Bronchial epithelial cell (primary cell): ENCODE data around the gene UMODL1. TPM values are rescaled to one million over a fixed set of nuclear protein-coding genes. Genes with fewer than 3 reads are reported as not detected.

Experiments
- DNase-seq: peaks from one replicate; pipeline ENCODE4 v3.0.0-alpha.2; 2010; ENCODE audit warnings: low read depth
- FAIRE-seq: peaks from 2 replicates; lab custom pipeline; 2011; peaks lifted over from hg19 to GRCh38; lab: Jason Lieb, UNC
- H3K27me3 ChIP-seq: 2 replicates; pipeline ENCODE4 v1.5.1; 2011; ENCODE audit warnings: low read length; ENCODE audit not compliant: control insufficient read depth, insufficient read depth
- H3K36me3 ChIP-seq: 2 replicates; pipeline ENCODE4 v1.5.1; 2011; ENCODE audit warnings: low read length; ENCODE audit not compliant: control insufficient read depth, insufficient read depth
- H3K4me3 ChIP-seq: 2 replicates; pipeline ENCODE4 v1.5.1; 2011; ENCODE audit warnings: mild to moderate bottlenecking, low read depth, low read length, control low read depth
- total RNA-seq: library from RNA; depleted of rRNA; stranded (reverse); fragments of >200 nt; gene quantifications from 2 replicates; pipeline ENCODE4 v1.2.1, GENCODE V29; 2014
- TF ChIP-seq, protein P1 (sequence below): IDR thresholded peaks from 2 replicates; pipeline ENCODE4 v1.5.1; 2011; ENCODE audit warnings: mild to moderate bottlenecking, moderate library complexity, low read length, control low read depth, inconsistent platforms; ENCODE audit not compliant: insufficient read depth, severe bottlenecking

Gene UMODL1
- total RNA-seq, 1 donor from 2014 or later = not detected

- DNase-seq = peak; percentile 33
- no peak overlapping the region for H3K4me3 ChIP-seq
- peaks cover 11% of the 10 kb centered on the region for H3K27me3 ChIP-seq
- peak; percentile 88 for FAIRE-seq
- H3K36me3 ChIP-seq = no peaks in the 10 kb centered on the region
- TF ChIP-seq, protein P1, sequence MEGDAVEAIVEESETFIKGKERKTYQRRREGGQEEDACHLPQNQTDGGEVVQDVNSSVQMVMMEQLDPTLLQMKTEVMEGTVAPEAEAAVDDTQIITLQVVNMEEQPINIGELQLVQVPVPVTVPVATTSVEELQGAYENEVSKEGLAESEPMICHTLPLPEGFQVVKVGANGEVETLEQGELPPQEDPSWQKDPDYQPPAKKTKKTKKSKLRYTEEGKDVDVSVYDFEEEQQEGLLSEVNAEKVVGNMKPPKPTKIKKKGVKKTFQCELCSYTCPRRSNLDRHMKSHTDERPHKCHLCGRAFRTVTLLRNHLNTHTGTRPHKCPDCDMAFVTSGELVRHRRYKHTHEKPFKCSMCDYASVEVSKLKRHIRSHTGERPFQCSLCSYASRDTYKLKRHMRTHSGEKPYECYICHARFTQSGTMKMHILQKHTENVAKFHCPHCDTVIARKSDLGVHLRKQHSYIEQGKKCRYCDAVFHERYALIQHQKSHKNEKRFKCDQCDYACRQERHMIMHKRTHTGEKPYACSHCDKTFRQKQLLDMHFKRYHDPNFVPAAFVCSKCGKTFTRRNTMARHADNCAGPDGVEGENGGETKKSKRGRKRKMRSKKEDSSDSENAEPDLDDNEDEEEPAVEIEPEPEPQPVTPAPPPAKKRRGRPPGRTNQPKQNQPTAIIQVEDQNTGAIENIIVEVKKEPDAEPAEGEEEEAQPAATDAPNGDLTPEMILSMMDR = peak; percentile 96
Observed at GRCh38 chr21:42107881-42108553, 36.9 kb downstream of the UMODL1 start.

- TF ChIP-seq, protein P1 = no peak
- Histone ChIP-seq H3K4me3 (no peak overlapping the region), H3K27me3 (peaks cover 9% of the 10 kb centered on the region), H3K36me3 (no peaks in the 10 kb centered on the region)
- FAIRE-seq = no peak
- no peak for DNase-seq
Observed at GRCh38 chr21:42108554-42109340, 37.6 kb downstream of the UMODL1 start.

GRCh38 chr21:42109473-42109872 lies 38.4 kb downstream of the UMODL1 start:
- Histone ChIP-seq H3K36me3 (no peaks in the 10 kb centered on the region), H3K4me3 (no peak overlapping the region), H3K27me3 (peaks cover 9% of the 10 kb centered on the region)
- DNase-seq (no peak), FAIRE-seq (no peak)
- TF ChIP-seq, protein P1 = no peak

GRCh38 chr21:42109873-42110525 lies 38.9 kb downstream of the UMODL1 start:
- no peaks in the 10 kb centered on the region for H3K36me3 ChIP-seq
- peaks cover 9% of the 10 kb centered on the region for H3K27me3 ChIP-seq
- no peak for DNase-seq
- FAIRE-seq = no peak
- H3K4me3 ChIP-seq = no peak overlapping the region
- TF ChIP-seq, protein P1 = no peak

DNA sequence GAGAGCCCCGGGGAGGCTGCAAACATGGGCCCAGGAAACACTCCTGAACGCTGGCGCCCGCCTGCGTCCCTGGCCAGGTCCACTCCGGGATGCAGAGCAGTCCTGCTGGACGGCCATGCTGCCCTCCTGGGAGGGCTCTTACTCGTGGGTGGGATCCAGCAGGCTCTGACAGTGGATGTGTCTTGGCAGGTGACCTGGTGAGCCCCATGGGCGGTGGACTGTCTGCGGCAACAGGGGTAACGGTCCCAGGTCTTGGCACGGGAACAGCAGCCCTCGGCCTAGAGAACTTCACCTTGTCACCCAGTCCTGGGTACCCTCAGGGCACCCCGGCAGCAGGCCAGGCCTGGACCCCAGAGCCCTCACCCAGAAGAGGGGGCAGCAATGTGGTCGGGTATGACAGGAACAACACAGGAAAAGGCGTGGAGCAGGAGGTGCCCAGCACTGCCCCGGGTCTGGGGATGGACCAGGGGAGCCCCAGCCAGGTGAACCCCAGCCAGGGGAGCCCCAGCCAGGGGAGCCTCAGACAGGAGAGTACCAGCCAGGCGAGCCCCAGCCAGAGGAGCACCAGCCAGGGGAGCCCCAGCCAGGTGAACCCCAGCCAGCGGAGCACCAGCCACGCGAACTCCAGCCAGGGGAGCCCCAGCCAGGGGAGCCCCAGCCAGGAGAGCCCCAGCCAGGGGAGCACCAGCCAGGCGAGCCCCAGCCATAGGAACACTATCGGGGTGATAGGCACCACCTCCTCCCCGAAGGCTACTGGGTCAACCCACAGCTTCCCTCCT lies 39.8 kb downstream of the UMODL1 start:
- DNase-seq = no peak
- no peak for FAIRE-seq
- no peak overlapping the region for H3K4me3 ChIP-seq
- TF ChIP-seq, protein P1 = no peak
- peaks cover 10% of the 10 kb centered on the region for H3K27me3 ChIP-seq
- H3K36me3 ChIP-seq = no peaks in the 10 kb centered on the region
